NOMO-1 treated with dmso at 0.1 percent for 144 hours (cell line): ENCODE results near the gene MCRS1.
"Not testable (repeated sequence)": the region's sequence is repeated elsewhere in the genome, so short reads cannot be mapped to it uniquely, and the experiment has no call there.

Source experiments
- DNase-seq: peaks from one replicate; lab custom pipeline; 2025; ENCODE audit not compliant: unreplicated experiment; lab: John Stamatoyannopoulos, UW

Gene MCRS1

GRCh38 chr12:49521389-49521788 is 46.6 kb downstream of the MCRS1 start:
- no peak for DNase-seq

- DNase-seq, result no peak
These were observed 48.4 kb downstream of the MCRS1 start for GRCh38 chr12:49519574-49519936.

- DNase-seq, result no peak
These were observed 48.9 kb downstream of the MCRS1 start for GRCh38 chr12:49518914-49519573.

GRCh38 chr12:49515266-49515665 is 52.7 kb downstream of the MCRS1 start:
- no peak for DNase-seq

- no peak for DNase-seq
These were observed 55.4 kb downstream of the MCRS1 start for GRCh38 chr12:49512546-49512945.

- no peak for DNase-seq
These were observed 56.5 kb downstream of the MCRS1 start for GRCh38 chr12:49511410-49511809.

- DNase-seq, result not testable (repeated sequence)
These were observed 58.3 kb downstream of the MCRS1 start for GRCh38 chr12:49509681-49510080.
